OCI-LY7 (cell line): ENCODE results near the gene AGBL4. TPM values are rescaled to one million over a fixed set of nuclear protein-coding genes. Genes with fewer than 3 reads are reported as not detected.

Experiments
- BruUV-seq: library from RNA; stranded (reverse); fragments of 400-500 nt; replicated peaks from 2 replicates; lab custom pipeline; 2021; lab: Mats Ljungman, UMichigan
- CTCF ChIA-PET: fragments of 300-600 bp; sonication (Branson Sonifier 250); formaldehyde crosslinking; loops from one replicate; lab custom pipeline; 2022; ENCODE audit warnings: antibody characterized with exemption; ENCODE audit not compliant: unreplicated experiment; lab: Charles Lee
- POLR2A ChIA-PET: fragments of 300-600 bp; sonication (Branson Sonifier 250); formaldehyde crosslinking; loops from one replicate; lab custom pipeline; 2022; ENCODE audit warnings: antibody characterized with exemption; lab: Charles Lee
- DNase-seq: peaks from one replicate; pipeline ENCODE4 v3.0.0-alpha.2; 2015; ENCODE audit warnings: low spot score
- H2AFZ ChIP-seq: fragments of 200-600 bp; sonication (generic), shearing (Covaris generic); 2 replicates; pipeline ENCODE4 v1.6.1; 2014; ENCODE audit warnings: mild to moderate bottlenecking, antibody characterized with exemption, low read length, moderate library complexity
- H3K27ac ChIP-seq: fragments of 200-600 bp; sonication (generic); 2 replicates; pipeline ENCODE4 v1.5.1; 2014; ENCODE audit warnings: mixed run types, low read depth, mild to moderate bottlenecking, moderate library complexity, low read length, inconsistent platforms; ENCODE audit not compliant: poor library complexity, severe bottlenecking
- H3K36me3 ChIP-seq: fragments of 200-600 bp; sonication (generic); 2 replicates; pipeline ENCODE4 v1.6.1; 2014; ENCODE audit warnings: mild to moderate bottlenecking, antibody characterized with exemption, low read length, moderate library complexity, mixed read lengths; ENCODE audit not compliant: insufficient read depth
- H3K4me1 ChIP-seq: fragments of 200-600 bp; sonication (generic); 2 replicates; pipeline ENCODE4 v1.5.1; 2014; ENCODE audit warnings: mild to moderate bottlenecking, low read length; ENCODE audit not compliant: insufficient read depth, poor library complexity, severe bottlenecking
- H3K4me2 ChIP-seq: fragments of 200-600 bp; sonication (generic); 2 replicates; pipeline ENCODE4 v1.6.1; 2014; ENCODE audit warnings: mild to moderate bottlenecking, low read length
- H3K4me3 ChIP-seq: fragments of 200-600 bp; sonication (generic); 2 replicates; pipeline ENCODE4 v1.5.1; 2014; ENCODE audit warnings: mild to moderate bottlenecking, low read depth, low read length; ENCODE audit not compliant: poor library complexity, severe bottlenecking
- H3K79me2 ChIP-seq: fragments of 200-600 bp; sonication (generic); 2 replicates; pipeline ENCODE4 v1.6.1; 2016; ENCODE audit warnings: low read depth, mild to moderate bottlenecking, low read length, moderate library complexity, mixed read lengths; ENCODE audit not compliant: insufficient read depth
- H3K9me2 ChIP-seq: fragments of 200-600 bp; sonication (generic); 2 replicates; pipeline ENCODE4 v1.6.1; 2016; ENCODE audit warnings: mild to moderate bottlenecking, low read length, mixed read lengths; ENCODE audit not compliant: insufficient read depth
- H3K9me3 ChIP-seq: fragments of 200-600 bp; sonication (generic); 2 replicates; pipeline ENCODE4 v1.6.1; 2014; ENCODE audit warnings: mild to moderate bottlenecking, mixed run types, low read length, mixed read lengths
- H4K20me1 ChIP-seq: fragments of 200-600 bp; sonication (generic); 2 replicates; pipeline ENCODE4 v1.6.1; 2014; ENCODE audit warnings: mild to moderate bottlenecking, antibody characterized with exemption, low read length, moderate library complexity, mixed read lengths; ENCODE audit not compliant: insufficient read depth
- CTCF ChIP-seq: fragments of 200-600 bp; sonication (generic); conservative IDR thresholded peaks from 2 replicates; pipeline ENCODE4 v1.5.1; 2014; ENCODE audit warnings: mild to moderate bottlenecking, antibody characterized with exemption, low read length, moderate library complexity, mixed read lengths
- EZH2phosphoT487 ChIP-seq: fragments of 200-600 bp; sonication (generic); IDR thresholded peaks from 2 replicates; pipeline ENCODE4 v1.6.1; 2018; ENCODE audit warnings: low read depth, borderline replicate concordance, mild to moderate bottlenecking, mixed run types, antibody characterized with exemption, low read length, moderate library complexity, mixed read lengths
- intact Hi-C: fragments of 100-400 bp; cut with micrococcal nuclease; formaldehyde crosslinking; loops from one replicate; pipeline ENCODE4 v1.10.0; 2022; ENCODE audit not compliant: unreplicated experiment
- total RNA-seq, 2 experiments: library from RNA; depleted of rRNA in 1 of 2; stranded (reverse); fragments of >200 nt in 1 of 2; shearing (Covaris generic) in 1 of 2; gene quantifications; 2 replicates each; pipeline ENCODE4 v1.2.3, GENCODE V29; 2014 to 2022

Gene AGBL4
- total RNA-seq, 2 experiments from 2014 or later: not detected

- intact Hi-C loops: no loop called here
- CTCF ChIA-PET: no interaction called here
- BruUV-seq: no TSS peak
Observed at GRCh38 chr1:48547561-48548220, 1476.1 kb downstream of the AGBL4 start.

GRCh38 chr1:48543854-48544253 is 1479.9 kb downstream of the AGBL4 start:
- ChIA-PET POLR2A (no interaction called here), CTCF (interaction anchor here (0.5 kb wide), 1 partner anchor 1106 kb away, joined by 7 read pairs; the partner anchor contains the start of gene FOXD2)
- Histone ChIP-seq H3K79me2 (no peaks in the 10 kb centered on the region), H3K4me2 (no peak overlapping the region), H3K36me3 (no peaks in the 10 kb centered on the region), H3K4me1 (no peaks in the 10 kb centered on the region), H3K4me3 (no peak overlapping the region), H3K9me3 (no peaks in the 10 kb centered on the region), H3K9me2 (no peaks in the 10 kb centered on the region), H4K20me1 (no peaks in the 10 kb centered on the region), H2AFZ (no peak overlapping the region), H3K27ac (no peak overlapping the region)
- TF ChIP-seq EZH2phosphoT487 (no peak), CTCF (no peak)
- intact Hi-C loops: no loop called here
- BruUV-seq: no TSS peak
- no peak for DNase-seq

More at GRCh38 chr1:48547561-48548220, 1476.1 kb downstream of the AGBL4 start:
- no peaks in the 10 kb centered on the region for H3K79me2 ChIP-seq
- no peak for DNase-seq
- H3K4me3 ChIP-seq: no peak overlapping the region
- no peak overlapping the region for H2AFZ ChIP-seq
- POLR2A ChIA-PET: no interaction called here
- H3K36me3 ChIP-seq: no peaks in the 10 kb centered on the region
- TF ChIP-seq EZH2phosphoT487 (no peak), CTCF (no peak)
- no peak overlapping the region for H3K27ac ChIP-seq
- no peaks in the 10 kb centered on the region for H4K20me1 ChIP-seq
- H3K4me2 ChIP-seq: no peak overlapping the region
- no peaks in the 10 kb centered on the region for H3K9me3 ChIP-seq
- H3K9me2 ChIP-seq: no peaks in the 10 kb centered on the region
- H3K4me1 ChIP-seq: no peaks in the 10 kb centered on the region

GRCh38 chr1:48540587-48540986 is 1483.2 kb downstream of the AGBL4 start:
- no peaks in the 10 kb centered on the region for H3K9me2 ChIP-seq
- no peaks in the 10 kb centered on the region for H3K4me1 ChIP-seq
- no peaks in the 10 kb centered on the region for H4K20me1 ChIP-seq
- no peak overlapping the region for H3K4me2 ChIP-seq
- no peak overlapping the region for H2AFZ ChIP-seq
- no TSS peak for BruUV-seq
- H3K27ac ChIP-seq: no peak overlapping the region
- H3K4me3 ChIP-seq: no peak overlapping the region
- POLR2A ChIA-PET: no interaction called here
- CTCF ChIA-PET: no interaction called here
- intact Hi-C loops: no loop called here
- no peak for TF ChIP-seq CTCF
- TF ChIP-seq EZH2phosphoT487: no peak
- DNase-seq: no peak
- no peaks in the 10 kb centered on the region for H3K79me2 ChIP-seq
- no peaks in the 10 kb centered on the region for H3K9me3 ChIP-seq
- H3K36me3 ChIP-seq: no peaks in the 10 kb centered on the region
